Colonic mucosa (tissue), 4 donors: ENCODE data around the gene ARID5A. TPM values are rescaled to one million over a fixed set of nuclear protein-coding genes. Genes with fewer than 3 reads are reported as not detected.

Experiments
- DNase-seq: peaks from one replicate; pipeline ENCODE4 v3.0.0-alpha.2; 2020
- H3K27ac ChIP-seq: fragments of 200-600 bp; one replicate; pipeline ENCODE4 v1.8.0; 2021
- H3K27me3 ChIP-seq: fragments of 200-600 bp; one replicate; pipeline ENCODE4 v1.8.0; 2021
- H3K36me3 ChIP-seq: fragments of 200-600 bp; one replicate; pipeline ENCODE4 v1.8.0; 2021
- H3K4me1 ChIP-seq: fragments of 200-600 bp; one replicate; pipeline ENCODE4 v1.8.0; 2021; ENCODE audit warnings: mild to moderate bottlenecking
- H3K4me3 ChIP-seq: fragments of 200-600 bp; one replicate; pipeline ENCODE4 v1.8.0; 2021
- H3K9ac ChIP-seq, 2 donors: one replicate each; pipeline ENCODE4 v1.7.0; 2013; ENCODE audit warnings: control low read depth in 2 of 2, low read depth in 2 of 2, low read length in 2 of 2
- H3K9me3 ChIP-seq: fragments of 200-600 bp; one replicate; pipeline ENCODE4 v1.8.0; 2021
- CTCF ChIP-seq: fragments of 200-600 bp; IDR thresholded peaks from one replicate; pipeline ENCODE4 v1.8.0; 2022; ENCODE audit warnings: antibody characterized with exemption, mild to moderate bottlenecking
- intact Hi-C: fragments of 100-400 bp; cut with DNase I; formaldehyde crosslinking; loops from one replicate; pipeline ENCODE4 v1.14.1; 2022
- total RNA-seq, 2 donors: library from RNA; stranded (reverse); fragmentation: NEBNext Ultra II Directional in 1 of 2; extraction: Animal tissue kit (Norgen Biotek cat#: 25700) in 1 of 2; gene quantifications; one replicate each; pipeline ENCODE4 v1.2.1, GENCODE V29; 2021
- donor health status: healthy.
- donor health status: DM: no; HTN: no; CAD: no.
- donor health status: DM: no; HTN: no; CAD: no.

The ARID5A gene
- total RNA-seq, 2 donors from 2014 or later: 6.9 to 16.4 TPM

GRCh38 chr2:96508521-96509113 is 27.9 kb upstream of the ARID5A start:
- intact Hi-C loops: loop anchor here (2.0 to 5.0 kb wide), 2 partner anchors 36 to 100 kb away; no protein-coding TSS in a partner anchor
- no peaks in the 10 kb centered on the region for H3K36me3 ChIP-seq
- H3K4me3 ChIP-seq: no peak overlapping the region
- H3K9ac ChIP-seq: no peak overlapping the region
- DNase-seq: no peak
- no peaks in the 10 kb centered on the region for H3K9me3 ChIP-seq
- H3K27me3 ChIP-seq: no peaks in the 10 kb centered on the region
- H3K4me1 ChIP-seq: peaks cover 17% of the 10 kb centered on the region
- no peak for TF ChIP-seq CTCF
- no peak overlapping the region for H3K27ac ChIP-seq

- Histone ChIP-seq H3K27me3 (no peaks in the 10 kb centered on the region), H3K4me3 (no peak overlapping the region), H3K9ac (peak overlapping the region in 1 of 2 donors; percentile 39), H3K9me3 (no peaks in the 10 kb centered on the region), H3K36me3 (no peaks in the 10 kb centered on the region), H3K4me1 (peaks cover 17% of the 10 kb centered on the region), H3K27ac (no peak overlapping the region)
- peak; percentile 94 for DNase-seq
- peak; percentile 99 for TF ChIP-seq CTCF
- intact Hi-C loops: loop anchor here (2.0 to 5.0 kb wide), 2 partner anchors 37 to 100 kb away; no protein-coding TSS in a partner anchor
Measured at GRCh38 chr2:96509114-96509846, 27.3 kb upstream of the ARID5A start.

GRCh38 chr2:96509847-96510230 is 26.7 kb upstream of the ARID5A start:
- H3K4me3 ChIP-seq: no peak overlapping the region
- intact Hi-C loops: loop anchor here (2.0 to 5.0 kb wide), 2 partner anchors 38 to 101 kb away; no protein-coding TSS in a partner anchor
- TF ChIP-seq CTCF: no peak
- peaks cover 17% of the 10 kb centered on the region for H3K4me1 ChIP-seq
- no peak overlapping the region for H3K27ac ChIP-seq
- no peak for DNase-seq
- H3K27me3 ChIP-seq: no peaks in the 10 kb centered on the region
- H3K9ac ChIP-seq: peak overlapping the region in 1 of 2 donors; percentile 8
- no peaks in the 10 kb centered on the region for H3K36me3 ChIP-seq
- no peaks in the 10 kb centered on the region for H3K9me3 ChIP-seq

- no peaks in the 10 kb centered on the region for H3K27me3 ChIP-seq
- no peak overlapping the region for H3K4me3 ChIP-seq
- H3K4me1 ChIP-seq: peaks cover 7% of the 10 kb centered on the region
- intact Hi-C loops: no loop called here
- H3K9me3 ChIP-seq: no peaks in the 10 kb centered on the region
- no peaks in the 10 kb centered on the region for H3K36me3 ChIP-seq
- H3K27ac ChIP-seq: no peak overlapping the region
- TF ChIP-seq CTCF: no peak
- DNase-seq: no peak
- H3K9ac ChIP-seq: no peak overlapping the region
Measured at GRCh38 chr2:96510931-96511595, 25.5 kb upstream of the ARID5A start.

- no peak for DNase-seq
- intact Hi-C loops: no loop called here
- H3K9ac ChIP-seq: no peak overlapping the region
- no peak for TF ChIP-seq CTCF
- H3K4me1 ChIP-seq: peaks cover 7% of the 10 kb centered on the region
- no peak overlapping the region for H3K4me3 ChIP-seq
- no peaks in the 10 kb centered on the region for H3K36me3 ChIP-seq
- no peaks in the 10 kb centered on the region for H3K9me3 ChIP-seq
- H3K27me3 ChIP-seq: no peaks in the 10 kb centered on the region
- no peak overlapping the region for H3K27ac ChIP-seq
Measured at GRCh38 chr2:96511851-96512250, 24.7 kb upstream of the ARID5A start.
